Neural cell (in vitro differentiated cells): ENCODE results near the gene ELP4. TPM values are rescaled to one million over a fixed set of nuclear protein-coding genes. Genes with fewer than 3 reads are reported as not detected.

Source experiments
- H2AFZ ChIP-seq: fragments of 200-600, 300-800 bp; sonication (generic), shearing (Covaris generic); 2 replicates; pipeline ENCODE4 v1.6.0; 2014; ENCODE audit warnings: low read depth, mild to moderate bottlenecking, antibody characterized with exemption, low read length, moderate library complexity
- H3F3A ChIP-seq: fragments of 200-600 bp; shearing (Covaris generic); 2 replicates; pipeline ENCODE4 v1.6.1; 2016; ENCODE audit warnings: mild to moderate bottlenecking, moderate library complexity, mixed read lengths, antibody characterized with exemption, low read length; ENCODE audit not compliant: insufficient read depth, poor library complexity, severe bottlenecking
- H3K27ac ChIP-seq: fragments of 200-600, 300-800 bp; sonication (generic), shearing (Covaris generic); 2 replicates; pipeline ENCODE4 v1.5.1; 2014; ENCODE audit warnings: mild to moderate bottlenecking, low read length, moderate library complexity
- H3K27me3 ChIP-seq: fragments of 300-800, 200-600 bp; sonication (generic), shearing (Covaris generic); 2 replicates; pipeline ENCODE4 v1.6.0; 2014; ENCODE audit warnings: mild to moderate bottlenecking, low read depth, low read length, moderate library complexity; ENCODE audit not compliant: insufficient read depth
- H3K36me3 ChIP-seq: fragments of 300-800, 200-600 bp; sonication (generic), shearing (Covaris generic); 2 replicates; pipeline ENCODE4 v1.5.1; 2014; ENCODE audit warnings: mild to moderate bottlenecking, antibody characterized with exemption, low read length, moderate library complexity; ENCODE audit not compliant: insufficient read depth
- H3K4me2 ChIP-seq: fragments of 300-800, 200-600 bp; sonication (generic), shearing (Covaris generic); 2 replicates; pipeline ENCODE4 v1.6.0; 2014; ENCODE audit warnings: mild to moderate bottlenecking, low read length
- H3K4me3 ChIP-seq: fragments of 300-800, 200-600 bp; sonication (generic), shearing (Covaris generic); 2 replicates; pipeline ENCODE4 v1.5.1; 2014; ENCODE audit warnings: mild to moderate bottlenecking, low read length, moderate library complexity
- H3K79me2 ChIP-seq: fragments of 200-600 bp; shearing (Covaris generic); replicated peaks from 2 replicates; pipeline ENCODE4 v1.6.0; 2014; ENCODE audit warnings: mild to moderate bottlenecking, low read length, moderate library complexity; ENCODE audit not compliant: insufficient read depth
- H3K9ac ChIP-seq: fragments of 300-800, 200-600 bp; sonication (generic), shearing (Covaris generic); 2 replicates; pipeline ENCODE4 v1.6.1; 2016; ENCODE audit warnings: mild to moderate bottlenecking, low read length, mixed read lengths
- H3K9me2 ChIP-seq: fragments of 200-600 bp; shearing (Covaris generic); 2 replicates; pipeline ENCODE4 v1.6.1; 2016; ENCODE audit warnings: mild to moderate bottlenecking, low read length, mixed read lengths; ENCODE audit not compliant: insufficient read depth
- H3K9me3 ChIP-seq: fragments of 200-600, 300-800 bp; sonication (generic), shearing (Covaris generic); 2 replicates; pipeline ENCODE4 v1.6.1; 2016; ENCODE audit warnings: mild to moderate bottlenecking, mixed run types, low read length, moderate library complexity, mixed read lengths
- H4K20me1 ChIP-seq: fragments of 200-600 bp; shearing (Covaris generic); 2 replicates; pipeline ENCODE4 v1.6.1; 2016; ENCODE audit warnings: mild to moderate bottlenecking, mixed run types; ENCODE audit not compliant: insufficient read depth
- CTCF ChIP-seq: fragments of 450-650 bp; IDR thresholded peaks from 2 replicates; pipeline ENCODE4 v1.5.1; 2014; ENCODE audit warnings: antibody characterized with exemption, mild to moderate bottlenecking, moderate library complexity; ENCODE audit not compliant: poor library complexity, severe bottlenecking
- EP300 ChIP-seq: fragments of 450-650 bp; conservative IDR thresholded peaks from 2 replicates; pipeline ENCODE4 v1.6.1; 2014; ENCODE audit warnings: antibody characterized with exemption, mild to moderate bottlenecking, moderate library complexity; ENCODE audit not compliant: poor library complexity, severe bottlenecking
- EZH2 ChIP-seq: fragments of 200-600, 300-800 bp; shearing (Covaris generic), sonication (generic); IDR thresholded peaks from 2 replicates; pipeline ENCODE4 v1.6.1; 2014; ENCODE audit warnings: antibody characterized with exemption, low read length, borderline replicate concordance, mild to moderate bottlenecking; ENCODE audit not compliant: insufficient read depth, poor library complexity, severe bottlenecking
- MXI1 ChIP-seq: fragments of 450-650 bp; conservative IDR thresholded peaks from 2 replicates; pipeline ENCODE4 v1.6.1; 2014; ENCODE audit warnings: antibody characterized with exemption, mild to moderate bottlenecking; ENCODE audit not compliant: poor library complexity, severe bottlenecking
- POLR2AphosphoS5 ChIP-seq: IDR thresholded peaks from 2 replicates; pipeline ENCODE4 v1.6.1; 2012
- RAD21 ChIP-seq: fragments of 450-650 bp; conservative IDR thresholded peaks from 2 replicates; pipeline ENCODE4 v1.6.1; 2014; ENCODE audit warnings: antibody characterized with exemption, mild to moderate bottlenecking, moderate library complexity
- REST ChIP-seq: IDR thresholded peaks from 2 replicates; pipeline ENCODE4 v1.6.1; 2012; ENCODE audit warnings: borderline replicate concordance
- SMC3 ChIP-seq: fragments of 450-650 bp; conservative IDR thresholded peaks from 2 replicates; pipeline ENCODE4 v1.6.1; 2014; ENCODE audit warnings: antibody characterized with exemption, mild to moderate bottlenecking, moderate library complexity; ENCODE audit not compliant: poor library complexity
- TAF1 ChIP-seq: IDR thresholded peaks from 2 replicates; pipeline ENCODE4 v1.6.1; 2012; ENCODE audit warnings: low read depth
- polyA plus RNA-seq: library from polyadenylated mRNA; depleted of rRNA; stranded (reverse); fragments of >200 nt; gene quantifications from 2 replicates; pipeline ENCODE4 v1.2.3, GENCODE V29; 2014

The ELP4 gene
- polyA plus RNA-seq, 1 donor from 2014 or later = 30.4 TPM

GRCh38 chr11:31747581-31747980 is 238.0 kb downstream of the ELP4 start:
- TF ChIP-seq MXI1 (no peak), RAD21 (no peak), TAF1 (no peak)
- H2AFZ ChIP-seq = no peak overlapping the region
- no peaks in the 10 kb centered on the region for H3K27me3 ChIP-seq
- H3F3A ChIP-seq = no peaks in the 10 kb centered on the region
- no peaks in the 10 kb centered on the region for H3K9me3 ChIP-seq
- no peaks in the 10 kb centered on the region for H3K36me3 ChIP-seq
- H3K9me2 ChIP-seq = no peaks in the 10 kb centered on the region
- H3K79me2 ChIP-seq = no peaks in the 10 kb centered on the region
- H3K9ac ChIP-seq = no peak overlapping the region
- H3K4me2 ChIP-seq = no peak overlapping the region
- H3K4me3 ChIP-seq = no peak overlapping the region
- no peak overlapping the region for H3K27ac ChIP-seq
- H4K20me1 ChIP-seq = no peaks in the 10 kb centered on the region

GRCh38 chr11:31757260-31757835 is 247.8 kb downstream of the ELP4 start:
- Histone ChIP-seq H3K9me3 (no peaks in the 10 kb centered on the region), H3K27me3 (no peaks in the 10 kb centered on the region), H3K9me2 (no peaks in the 10 kb centered on the region), H3K9ac (no peak overlapping the region), H3K27ac (no peak overlapping the region), H3K4me3 (no peak overlapping the region), H3F3A (no peaks in the 10 kb centered on the region), H3K36me3 (no peaks in the 10 kb centered on the region), H2AFZ (no peak overlapping the region), H4K20me1 (no peaks in the 10 kb centered on the region), H3K79me2 (no peaks in the 10 kb centered on the region), H3K4me2 (no peak overlapping the region)
- TF ChIP-seq RAD21 = no peak
- TF ChIP-seq TAF1 = no peak
- no peak for TF ChIP-seq REST
- no peak for TF ChIP-seq SMC3
- no peak for TF ChIP-seq EZH2
- TF ChIP-seq CTCF = no peak
- TF ChIP-seq MXI1 = no peak
- no peak for TF ChIP-seq POLR2AphosphoS5
- no peak for TF ChIP-seq EP300

- no peak overlapping the region for H2AFZ ChIP-seq
- H3K4me2 ChIP-seq = no peak overlapping the region
- H3K9ac ChIP-seq = no peak overlapping the region
- H3K27me3 ChIP-seq = no peaks in the 10 kb centered on the region
- H3K4me3 ChIP-seq = no peak overlapping the region
- no peaks in the 10 kb centered on the region for H3K79me2 ChIP-seq
- no peak for TF ChIP-seq EP300
- H3K9me3 ChIP-seq = no peaks in the 10 kb centered on the region
- H3K9me2 ChIP-seq = no peaks in the 10 kb centered on the region
- no peaks in the 10 kb centered on the region for H3K36me3 ChIP-seq
- no peaks in the 10 kb centered on the region for H3F3A ChIP-seq
- H4K20me1 ChIP-seq = no peaks in the 10 kb centered on the region
- no peak overlapping the region for H3K27ac ChIP-seq
These were observed 252.1 kb downstream of the ELP4 start for GRCh38 chr11:31761636-31762035.
